SK-N-SH (cell line): ENCODE results near the gene ELAC2.

Experiments
- CTCF ChIP-seq: fragments of 200-600 bp; sonication (generic); IDR thresholded peaks from 2 replicates; pipeline ENCODE4 v1.6.1; 2017; ENCODE audit warnings: antibody characterized with exemption, mild to moderate bottlenecking, moderate library complexity
- REST ChIP-seq: IDR thresholded peaks from 2 replicates; pipeline ENCODE4 v1.6.1; 2012; ENCODE audit warnings: mild to moderate bottlenecking, low read depth, low read length, moderate library complexity
- RFX5 ChIP-seq: IDR thresholded peaks from 2 replicates; pipeline ENCODE4 v1.6.1; 2012; ENCODE audit warnings: mild to moderate bottlenecking, improper control_type of control experiment, low read length
- USF2 ChIP-seq: fragments of 150-350 bp; IDR thresholded peaks from 2 replicates; pipeline ENCODE4 v1.6.1; 2017; ENCODE audit warnings: antibody characterized with exemption, low read length, low read depth, borderline replicate concordance

GRCh38 chr17:13029340-13029739 lies 11.5 kb upstream of the ELAC2 start:
- TF ChIP-seq CTCF (no peak), REST (no peak), RFX5 (no peak), USF2 (no peak)
